ENCODE results near the gene ZNF219. TPM values are rescaled to one million over a fixed set of nuclear protein-coding genes. Genes with fewer than 3 reads are reported as not detected.

ZNF219 gene
- total and polyA plus RNA-seq, 2 of the 13 experiments (the other 11 are each of a cell fraction or from before 2014, with no cell fraction given) = 34.5 to 36.6 TPM

DNA sequence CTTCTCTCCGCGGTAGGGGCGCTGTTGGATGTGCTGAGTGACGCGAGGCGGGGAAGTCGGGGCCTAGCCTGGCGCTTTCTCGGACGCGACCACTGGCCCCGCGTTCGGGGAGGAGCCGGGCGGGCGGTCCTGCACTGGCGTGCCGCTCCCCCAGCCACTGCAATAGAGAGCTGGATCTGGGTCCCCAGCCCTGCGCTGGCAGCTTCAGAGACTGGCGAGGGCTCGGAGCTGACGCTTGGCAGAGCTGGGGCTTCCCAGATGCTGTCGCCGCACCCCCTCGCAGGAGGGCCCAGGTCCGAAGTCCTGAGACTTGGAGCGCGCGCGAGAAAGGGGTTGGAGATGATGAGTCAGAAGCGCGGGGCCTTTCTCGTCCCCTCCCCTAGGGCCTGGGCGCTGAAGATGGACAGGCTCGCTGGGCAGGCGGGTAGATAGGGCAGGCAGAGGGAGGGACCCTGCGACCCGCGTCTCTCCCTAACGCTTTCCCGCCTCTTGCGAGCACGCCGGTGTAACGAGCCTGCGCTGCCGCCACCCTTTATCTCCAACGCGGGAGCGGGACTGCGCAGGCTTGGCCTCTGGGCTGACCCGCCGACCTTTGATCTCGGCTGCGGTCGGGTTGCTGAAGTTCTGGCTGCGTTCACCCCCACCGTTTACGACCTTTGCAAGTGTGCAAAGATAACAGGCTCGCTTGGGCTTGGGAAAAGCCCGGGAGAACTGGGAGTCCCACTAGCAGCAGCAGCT lies 5.4 kb upstream of the ZNF219 start (continued):
- TF ChIP-seq NFE2 (CRISPR knock-in tag; IDR thresholded peaks at IDR 0.05) (no peak), KDM1A (CRISPR knock-in tag; IDR thresholded peaks at IDR 0.05) (peak; percentile 57; the same call in 1 of the 2 replicates), HMGA1 (CRISPR knock-in tag; conservative IDR thresholded peaks at IDR 0.05) (no peak), DR1 (CRISPR knock-in tag; IDR thresholded peaks at IDR 0.05) (peak; percentile 74; the same call in 1 of the 2 replicates), ZC3H13 (CRISPR knock-in tag; IDR thresholded peaks at IDR 0.05) (peak; percentile 96), TBX2 (CRISPR knock-in tag; IDR thresholded peaks at IDR 0.05; ENCODE audit: borderline replicate concordance) (peak; percentile 99), SSRP1 (CRISPR knock-in tag; IDR thresholded peaks at IDR 0.05) (peak; percentile 77; the same call in 1 of the 2 replicates), SP1 (IDR thresholded peaks at IDR 0.05) (no peak), SP1 (CRISPR knock-in tag; IDR thresholded peaks at IDR 0.05) (peak; percentile 80), WIZ (CRISPR knock-in tag; IDR thresholded peaks at IDR 0.05) (peak; percentile 92), SIN3B (IDR thresholded peaks at IDR 0.05; ENCODE audit: low read length) (no peak; the same call in 1 of the 2 replicates), CEBPB (IDR thresholded peaks at IDR 0.05; ENCODE audit: borderline replicate concordance, low read depth, low read length) (peak; percentile 13; the same call in 1 of the 2 replicates), FIP1L1 (IDR thresholded peaks at IDR 0.05; ENCODE audit: borderline replicate concordance, insufficient read depth, low read depth, low read length) (peak; percentile 97), ZNF326 (CRISPR knock-in tag; IDR thresholded peaks at IDR 0.05; ENCODE audit: borderline replicate concordance) (no peak), ZFP90 (CRISPR knock-in tag; IDR thresholded peaks at IDR 0.05; ENCODE audit: borderline replicate concordance) (peak; percentile 95; the same call in 1 of the 2 replicates), CBX2 (IDR thresholded peaks at IDR 0.05; ENCODE audit: low read depth, low read length) (no peak), CBX2 (CRISPR knock-in tag; IDR thresholded peaks at IDR 0.05; ENCODE audit: low read depth) (peak; percentile 94; the same call in 1 of the 2 replicates), SALL1 (CRISPR knock-in tag; IDR thresholded peaks at IDR 0.05) (peak; percentile 95), KLF12 (CRISPR knock-in tag; IDR thresholded peaks at IDR 0.05; ENCODE audit: borderline replicate concordance) (peak; percentile 90)
- TF ChIP-seq, protein P1, sequence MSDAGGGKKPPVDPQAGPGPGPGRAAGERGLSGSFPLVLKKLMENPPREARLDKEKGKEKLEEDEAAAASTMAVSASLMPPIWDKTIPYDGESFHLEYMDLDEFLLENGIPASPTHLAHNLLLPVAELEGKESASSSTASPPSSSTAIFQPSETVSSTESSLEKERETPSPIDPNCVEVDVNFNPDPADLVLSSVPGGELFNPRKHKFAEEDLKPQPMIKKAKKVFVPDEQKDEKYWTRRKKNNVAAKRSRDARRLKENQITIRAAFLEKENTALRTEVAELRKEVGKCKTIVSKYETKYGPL (CRISPR knock-in tag; IDR thresholded peaks at IDR 0.05) = peak; percentile 80; the same call in 1 of the 2 replicates
- TF ChIP-seq, protein P2, sequence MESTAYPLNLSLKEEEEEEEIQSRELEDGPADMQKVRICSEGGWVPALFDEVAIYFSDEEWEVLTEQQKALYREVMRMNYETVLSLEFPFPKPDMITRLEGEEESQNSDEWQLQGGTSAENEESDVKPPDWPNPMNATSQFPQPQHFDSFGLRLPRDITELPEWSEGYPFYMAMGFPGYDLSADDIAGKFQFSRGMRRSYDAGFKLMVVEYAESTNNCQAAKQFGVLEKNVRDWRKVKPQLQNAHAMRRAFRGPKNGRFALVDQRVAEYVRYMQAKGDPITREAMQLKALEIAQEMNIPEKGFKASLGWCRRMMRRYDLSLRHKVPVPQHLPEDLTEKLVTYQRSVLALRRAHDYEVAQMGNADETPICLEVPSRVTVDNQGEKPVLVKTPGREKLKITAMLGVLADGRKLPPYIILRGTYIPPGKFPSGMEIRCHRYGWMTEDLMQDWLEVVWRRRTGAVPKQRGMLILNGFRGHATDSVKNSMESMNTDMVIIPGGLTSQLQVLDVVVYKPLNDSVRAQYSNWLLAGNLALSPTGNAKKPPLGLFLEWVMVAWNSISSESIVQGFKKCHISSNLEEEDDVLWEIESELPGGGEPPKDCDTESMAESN (CRISPR knock-in tag; conservative IDR thresholded peaks at IDR 0.05) = peak; percentile 98
- TF ChIP-seq, protein P3, sequence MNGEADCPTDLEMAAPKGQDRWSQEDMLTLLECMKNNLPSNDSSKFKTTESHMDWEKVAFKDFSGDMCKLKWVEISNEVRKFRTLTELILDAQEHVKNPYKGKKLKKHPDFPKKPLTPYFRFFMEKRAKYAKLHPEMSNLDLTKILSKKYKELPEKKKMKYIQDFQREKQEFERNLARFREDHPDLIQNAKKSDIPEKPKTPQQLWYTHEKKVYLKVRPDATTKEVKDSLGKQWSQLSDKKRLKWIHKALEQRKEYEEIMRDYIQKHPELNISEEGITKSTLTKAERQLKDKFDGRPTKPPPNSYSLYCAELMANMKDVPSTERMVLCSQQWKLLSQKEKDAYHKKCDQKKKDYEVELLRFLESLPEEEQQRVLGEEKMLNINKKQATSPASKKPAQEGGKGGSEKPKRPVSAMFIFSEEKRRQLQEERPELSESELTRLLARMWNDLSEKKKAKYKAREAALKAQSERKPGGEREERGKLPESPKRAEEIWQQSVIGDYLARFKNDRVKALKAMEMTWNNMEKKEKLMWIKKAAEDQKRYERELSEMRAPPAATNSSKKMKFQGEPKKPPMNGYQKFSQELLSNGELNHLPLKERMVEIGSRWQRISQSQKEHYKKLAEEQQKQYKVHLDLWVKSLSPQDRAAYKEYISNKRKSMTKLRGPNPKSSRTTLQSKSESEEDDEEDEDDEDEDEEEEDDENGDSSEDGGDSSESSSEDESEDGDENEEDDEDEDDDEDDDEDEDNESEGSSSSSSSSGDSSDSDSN (CRISPR knock-in tag; IDR thresholded peaks at IDR 0.05) = peak; percentile 98
- TF ChIP-seq, protein P4, sequence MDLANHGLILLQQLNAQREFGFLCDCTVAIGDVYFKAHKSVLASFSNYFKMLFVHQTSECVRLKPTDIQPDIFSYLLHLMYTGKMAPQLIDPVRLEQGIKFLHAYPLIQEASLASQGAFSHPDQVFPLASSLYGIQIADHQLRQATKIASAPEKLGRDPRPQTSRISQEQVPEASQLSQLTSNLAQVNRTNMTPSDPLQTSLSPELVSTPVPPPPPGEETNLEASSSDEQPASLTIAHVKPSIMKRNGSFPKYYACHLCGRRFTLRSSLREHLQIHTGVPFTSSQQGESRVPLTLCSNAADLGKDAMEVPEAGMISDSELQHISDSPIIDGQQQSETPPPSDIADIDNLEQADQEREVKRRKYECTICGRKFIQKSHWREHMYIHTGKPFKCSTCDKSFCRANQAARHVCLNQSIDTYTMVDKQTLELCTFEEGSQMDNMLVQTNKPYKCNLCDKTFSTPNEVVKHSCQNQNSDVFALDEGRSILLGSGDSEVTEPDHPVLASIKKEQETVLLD (CRISPR knock-in tag; IDR thresholded peaks at IDR 0.05; ENCODE audit: low read depth) = peak; percentile 96
- TF ChIP-seq, protein P5, sequence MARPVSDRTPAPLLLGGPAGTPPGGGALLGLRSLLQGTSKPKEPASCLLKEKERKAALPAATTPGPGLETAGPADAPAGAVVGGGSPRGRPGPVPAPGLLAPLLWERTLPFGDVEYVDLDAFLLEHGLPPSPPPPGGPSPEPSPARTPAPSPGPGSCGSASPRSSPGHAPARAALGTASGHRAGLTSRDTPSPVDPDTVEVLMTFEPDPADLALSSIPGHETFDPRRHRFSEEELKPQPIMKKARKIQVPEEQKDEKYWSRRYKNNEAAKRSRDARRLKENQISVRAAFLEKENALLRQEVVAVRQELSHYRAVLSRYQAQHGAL (CRISPR knock-in tag; IDR thresholded peaks at IDR 0.05; ENCODE audit: not compliant biosample characterization) = peak; percentile 26

Measured in HepG2 (cell line).